Osteocyte (in vitro differentiated cells): Measurements from ENCODE around the gene PPP1R26. TPM values are rescaled to one million over a fixed set of nuclear protein-coding genes. Genes with fewer than 3 reads are reported as not detected.

Source experiments
- DNase-seq: peaks from one replicate; pipeline ENCODE4 v3.0.0; 2021; ENCODE audit warnings: mixed read lengths; ENCODE audit not compliant: unreplicated experiment; ENCODE audit errors: extremely low spot score
- H3K27ac Mint-ChIP-seq: one replicate; pipeline ENCODE4 v1.8.0; 2021; ENCODE audit warnings: mild to moderate bottlenecking, mixed read lengths; ENCODE audit not compliant: unreplicated experiment
- H3K27me3 Mint-ChIP-seq: one replicate; pipeline ENCODE4 v1.8.0; 2021; ENCODE audit warnings: mixed read lengths; ENCODE audit not compliant: unreplicated experiment
- H3K36me3 Mint-ChIP-seq: one replicate; pipeline ENCODE4 v1.8.0; 2021; ENCODE audit warnings: mixed read lengths; ENCODE audit not compliant: unreplicated experiment
- H3K4me1 Mint-ChIP-seq: one replicate; pipeline ENCODE4 v1.8.0; 2021; ENCODE audit warnings: mixed read lengths; ENCODE audit not compliant: unreplicated experiment
- H3K4me3 Mint-ChIP-seq: one replicate; pipeline ENCODE4 v1.8.0; 2021; ENCODE audit warnings: mild to moderate bottlenecking, moderate library complexity, mixed read lengths; ENCODE audit not compliant: unreplicated experiment
- H3K9me3 Mint-ChIP-seq: one replicate; pipeline ENCODE4 v1.8.0; 2021; ENCODE audit warnings: mixed read lengths; ENCODE audit not compliant: unreplicated experiment
- total RNA-seq: library from RNA; stranded (reverse); gene quantifications from 2 replicates; pipeline ENCODE4 v1.2.1, GENCODE V29; 2021
- TF ChIP-seq, protein P1 (sequence below): fragments of 200-600 bp; sonication (generic); IDR thresholded peaks from 2 replicates; pipeline ENCODE4 v1.5.0; 2021; ENCODE audit warnings: antibody characterized with exemption, mild to moderate bottlenecking, moderate library complexity

Gene PPP1R26
- total RNA-seq, 1 donor from 2014 or later = 21.1 TPM

DNA sequence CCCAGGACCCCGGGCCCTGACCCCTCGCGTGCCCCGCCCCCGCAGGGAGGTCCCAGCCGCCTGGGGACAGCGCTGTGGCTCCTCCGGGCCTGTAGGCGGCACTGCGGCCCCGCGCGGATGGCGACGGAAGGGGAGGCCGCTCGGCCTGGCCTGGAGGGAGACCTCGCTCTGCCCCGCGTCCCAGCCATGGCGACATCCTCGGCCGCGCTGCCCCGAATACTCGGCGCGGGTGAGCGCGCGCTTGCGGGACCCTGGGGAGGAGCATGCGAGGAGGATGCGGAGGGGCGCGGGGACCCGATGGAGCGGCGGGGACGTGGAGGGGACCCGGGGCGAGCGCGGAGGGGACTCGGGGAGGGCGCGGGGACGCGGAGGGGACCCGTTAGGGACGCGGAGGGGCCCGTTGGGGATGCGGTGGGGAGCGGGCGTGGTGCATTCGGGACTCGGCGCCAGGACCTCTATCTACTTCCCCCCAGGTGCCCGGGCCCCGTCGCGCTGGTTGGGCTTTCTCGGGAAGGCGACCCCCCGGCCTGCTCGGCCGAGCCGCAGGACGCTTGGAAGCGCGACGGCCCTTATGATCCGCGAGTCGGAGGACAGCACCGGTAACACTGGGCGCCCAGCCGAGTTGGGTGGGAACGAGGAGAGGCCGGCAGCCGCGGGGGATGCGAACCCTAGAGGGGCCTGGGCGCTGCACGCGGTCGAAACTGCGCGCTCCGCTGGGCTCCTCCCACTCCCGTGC lies 21.1 kb downstream of the PPP1R26 start, which contains the start of gene MRPS2:
Gene MRPS2 (plus strand): TSS at position 158 of the 736 bp plus-strand sequence. CDS start 29 bp downstream, at position 187.
- H3K27me3 Mint-ChIP-seq = no peaks in the 10 kb centered on the region
- peak; percentile 96 for DNase-seq
- peaks cover 12% of the 10 kb centered on the region for H3K4me1 Mint-ChIP-seq
- H3K27ac Mint-ChIP-seq = peak within 1 kb of the TSS; percentile 87
- TF ChIP-seq, protein P1, sequence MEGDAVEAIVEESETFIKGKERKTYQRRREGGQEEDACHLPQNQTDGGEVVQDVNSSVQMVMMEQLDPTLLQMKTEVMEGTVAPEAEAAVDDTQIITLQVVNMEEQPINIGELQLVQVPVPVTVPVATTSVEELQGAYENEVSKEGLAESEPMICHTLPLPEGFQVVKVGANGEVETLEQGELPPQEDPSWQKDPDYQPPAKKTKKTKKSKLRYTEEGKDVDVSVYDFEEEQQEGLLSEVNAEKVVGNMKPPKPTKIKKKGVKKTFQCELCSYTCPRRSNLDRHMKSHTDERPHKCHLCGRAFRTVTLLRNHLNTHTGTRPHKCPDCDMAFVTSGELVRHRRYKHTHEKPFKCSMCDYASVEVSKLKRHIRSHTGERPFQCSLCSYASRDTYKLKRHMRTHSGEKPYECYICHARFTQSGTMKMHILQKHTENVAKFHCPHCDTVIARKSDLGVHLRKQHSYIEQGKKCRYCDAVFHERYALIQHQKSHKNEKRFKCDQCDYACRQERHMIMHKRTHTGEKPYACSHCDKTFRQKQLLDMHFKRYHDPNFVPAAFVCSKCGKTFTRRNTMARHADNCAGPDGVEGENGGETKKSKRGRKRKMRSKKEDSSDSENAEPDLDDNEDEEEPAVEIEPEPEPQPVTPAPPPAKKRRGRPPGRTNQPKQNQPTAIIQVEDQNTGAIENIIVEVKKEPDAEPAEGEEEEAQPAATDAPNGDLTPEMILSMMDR = peak; percentile 92
- H3K9me3 Mint-ChIP-seq = no peaks in the 10 kb centered on the region
- H3K4me3 Mint-ChIP-seq = peak within 1 kb of the TSS; percentile 94
- peaks cover 16% of the 10 kb centered on the region for H3K36me3 Mint-ChIP-seq

DNA sequence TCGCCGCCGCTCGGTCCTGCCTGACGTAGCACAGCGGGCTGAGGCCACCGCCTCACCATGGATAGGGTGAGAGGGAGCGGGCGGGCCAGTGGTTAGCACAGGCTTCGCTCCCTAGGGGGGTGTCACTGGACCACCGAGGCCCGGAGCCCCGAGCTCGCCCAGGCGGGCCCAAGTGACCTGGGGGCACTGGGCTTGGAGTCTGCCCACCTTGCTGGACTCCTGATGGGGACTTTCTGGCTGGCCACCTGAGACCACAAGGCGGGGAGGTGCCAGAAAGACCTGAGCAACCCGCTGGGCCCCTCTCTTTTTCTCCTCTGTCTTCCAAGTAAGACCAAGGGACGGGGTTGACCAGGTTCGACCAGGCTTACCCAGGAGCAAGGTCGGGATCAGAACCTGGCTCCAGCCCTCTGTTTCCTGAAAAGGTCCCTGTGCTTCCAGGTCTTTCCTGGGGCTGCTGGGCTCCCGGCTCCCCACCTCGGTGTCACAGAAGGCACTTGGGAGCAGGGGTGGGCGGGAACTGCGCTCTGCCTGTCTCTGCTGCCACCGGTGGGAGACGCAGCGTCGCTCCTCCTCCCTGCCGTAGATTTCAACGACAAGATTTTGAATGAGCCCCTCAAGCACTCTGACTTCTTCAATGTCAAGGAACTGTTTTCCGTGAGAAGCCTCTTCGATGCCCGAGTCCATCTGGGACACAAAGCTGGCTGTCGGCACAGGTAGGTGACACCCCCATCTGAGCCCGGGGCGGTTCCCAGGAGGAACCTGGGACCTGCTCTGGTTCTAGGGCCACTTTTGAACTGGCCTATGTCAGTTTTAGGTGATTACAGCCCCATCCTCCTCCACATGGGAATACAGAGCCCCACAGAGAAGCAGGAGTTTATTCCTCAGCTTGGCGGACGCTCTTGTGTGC lies 21.9 kb downstream of the PPP1R26 start:
- TF ChIP-seq, protein P1 = no peak
- Mint-ChIP-seq H3K27ac (peak overlapping the region; percentile 47), H3K27me3 (no peaks in the 10 kb centered on the region), H3K4me1 (peaks cover 12% of the 10 kb centered on the region), H3K4me3 (peak overlapping the region; percentile 94), H3K9me3 (no peaks in the 10 kb centered on the region), H3K36me3 (peaks cover 16% of the 10 kb centered on the region)
- no peak for DNase-seq

DNA sequence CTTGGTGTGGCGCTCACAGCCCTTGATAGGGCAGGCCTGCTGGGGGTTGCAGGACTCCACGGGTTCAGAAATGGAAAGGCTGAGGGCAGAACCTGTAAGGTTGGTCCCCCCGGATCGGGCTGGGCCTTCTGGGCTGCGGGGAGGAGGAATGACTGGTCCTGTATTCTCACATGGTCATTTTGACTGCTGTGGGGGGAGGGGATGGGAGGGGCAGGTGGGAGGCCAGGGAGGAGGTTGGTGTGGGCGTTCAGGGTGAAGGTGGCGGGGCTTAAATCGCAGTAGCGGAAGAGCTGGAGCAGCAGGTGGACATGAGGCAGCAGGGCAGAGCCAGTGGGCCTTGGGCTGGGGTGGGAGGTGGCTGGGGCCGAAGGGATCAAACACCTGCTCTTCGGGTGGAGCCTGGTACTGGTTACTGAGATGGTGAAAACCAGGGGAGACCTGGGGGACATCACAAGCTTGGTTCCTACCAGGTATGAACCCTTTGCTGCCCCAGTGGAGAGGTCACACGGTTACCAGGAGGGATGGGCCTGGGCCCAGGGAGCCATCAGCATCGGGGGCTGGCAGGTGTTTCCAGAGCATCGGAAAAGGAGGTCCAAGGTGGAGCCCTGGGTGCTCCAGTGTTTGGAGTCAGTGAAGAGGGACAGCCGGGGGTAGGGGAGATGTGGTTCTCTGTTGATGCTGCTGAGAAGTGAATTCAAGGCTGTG lies 22.7 kb downstream of the PPP1R26 start:
- no peak for DNase-seq
- H3K9me3 Mint-ChIP-seq = no peaks in the 10 kb centered on the region

DNA sequence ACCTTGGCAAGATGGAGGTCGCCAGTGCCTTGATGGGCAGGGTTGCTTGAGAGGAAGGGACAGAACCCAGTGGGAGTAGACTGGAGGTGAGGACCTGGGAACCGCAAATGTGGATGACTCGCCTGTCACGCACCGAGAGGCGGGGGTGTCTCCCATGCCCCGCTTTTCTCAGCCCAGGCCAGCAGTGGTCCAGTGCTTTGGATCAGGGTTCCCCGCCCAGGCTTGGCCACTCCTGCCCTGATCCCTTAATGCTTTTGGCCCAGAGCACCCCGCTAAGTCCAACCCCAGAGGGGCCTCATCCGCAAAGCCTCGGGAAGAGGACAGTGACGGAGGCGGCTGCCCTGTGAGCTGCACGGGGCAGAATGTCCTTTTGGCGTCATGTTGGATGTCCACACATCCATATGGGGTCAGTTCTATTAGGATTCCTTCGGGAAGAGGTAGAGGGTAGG lies 23.3 kb downstream of the PPP1R26 start:
- H3K4me1 Mint-ChIP-seq = peaks cover 12% of the 10 kb centered on the region

More for the DNA sequence above, 22.7 kb downstream of the PPP1R26 start:
- H3K36me3 Mint-ChIP-seq = peaks cover 16% of the 10 kb centered on the region
- no peaks in the 10 kb centered on the region for H3K27me3 Mint-ChIP-seq
- H3K4me1 Mint-ChIP-seq = peaks cover 12% of the 10 kb centered on the region
- H3K27ac Mint-ChIP-seq = no peak overlapping the region
- H3K4me3 Mint-ChIP-seq = peak overlapping the region; percentile 94
- TF ChIP-seq, protein P1 = no peak

More for the DNA sequence above, 23.3 kb downstream of the PPP1R26 start:
- Mint-ChIP-seq H3K9me3 (no peaks in the 10 kb centered on the region), H3K36me3 (peaks cover 16% of the 10 kb centered on the region), H3K27me3 (no peaks in the 10 kb centered on the region), H3K27ac (no peak overlapping the region), H3K4me3 (peak overlapping the region; percentile 94)
- TF ChIP-seq, protein P1 = no peak
- DNase-seq = no peak
